Right atrium auricular region (tissue), 2 donors: ENCODE results near the gene PARD3B. TPM values are rescaled to one million over a fixed set of nuclear protein-coding genes. Genes with fewer than 3 reads are reported as not detected.

Experiments
- DNase-seq: peaks from one replicate; pipeline ENCODE4 v3.0.0-alpha.2; 2019; ENCODE audit warnings: low spot score
- H3K27ac ChIP-seq, 2 donors: fragments of 200-600 bp; sonication (generic); 1 replicate in 1 of 2; 2 replicates in 1 of 2; pipeline ENCODE4 v1.5.1; 2016 to 2019
- H3K27me3 ChIP-seq, 2 donors: fragments of 200-600 bp; sonication (generic); one replicate each; pipeline versions ENCODE4 v1.5.1 to v1.6.0; 2017 to 2019
- H3K36me3 ChIP-seq: fragments of 200-600 bp; sonication (generic); one replicate; pipeline ENCODE4 v1.5.1; 2016
- H3K4me1 ChIP-seq, 2 donors: fragments of 200-600 bp; sonication (generic); one replicate each; pipeline versions ENCODE4 v1.5.1 to v1.6.0; 2017 to 2019
- H3K4me3 ChIP-seq, 2 donors: fragments of 200-600 bp; sonication (generic); 1 replicate in 1 of 2; 2 replicates in 1 of 2; pipeline ENCODE4 v1.5.1; 2017 to 2019; ENCODE audit warnings: mild to moderate bottlenecking in 1 of 2, moderate library complexity in 1 of 2
- H3K9me3 ChIP-seq, 2 donors: fragments of 200-600 bp; sonication (generic); one replicate each; pipeline ENCODE4 v1.5.1; 2019
- CTCF ChIP-seq, 2 donors: fragments of 200-600 bp; sonication (generic); IDR thresholded peaks; one replicate each; pipeline ENCODE4 v1.5.1; 2019; ENCODE audit warnings: antibody characterized with exemption in 2 of 2
- total RNA-seq, 2 donors: library from RNA; depleted of rRNA; stranded (reverse); fragments of >200 nt; gene quantifications; one replicate each; pipeline ENCODE4 v1.1.0, GENCODE V29; 2016

Gene PARD3B
- total RNA-seq, 2 donors from 2014 or later = 7.4 to 12.2 TPM

GRCh38 chr2:204964414-204964813, 419.1 kb downstream of the PARD3B start:
- H3K27me3 ChIP-seq = no peaks in the 10 kb centered on the region
- H3K4me3 ChIP-seq = no peak overlapping the region
- no peak overlapping the region for H3K27ac ChIP-seq
- H3K9me3 ChIP-seq = no peaks in the 10 kb centered on the region
- no peak for DNase-seq
- H3K4me1 ChIP-seq = peaks cover 0 to 9% of the 10 kb centered on the region in 2 donors
- H3K36me3 ChIP-seq = no peaks in the 10 kb centered on the region
- TF ChIP-seq CTCF (IDR thresholded peaks at IDR 0.05) = no peak

- H3K27me3 ChIP-seq = no peaks in the 10 kb centered on the region
- no peak for DNase-seq
- no peaks in the 10 kb centered on the region for H3K36me3 ChIP-seq
- no peaks in the 10 kb centered on the region for H3K9me3 ChIP-seq
- TF ChIP-seq CTCF (IDR thresholded peaks at IDR 0.05) = no peak
- H3K27ac ChIP-seq = no peak overlapping the region
- peaks cover 0 to 9% of the 10 kb centered on the region in 2 donors for H3K4me1 ChIP-seq
- no peak overlapping the region for H3K4me3 ChIP-seq
Measured at GRCh38 chr2:204966245-204966644, 421.0 kb downstream of the PARD3B start.

- Histone ChIP-seq H3K36me3 (no peaks in the 10 kb centered on the region), H3K27ac (no peak overlapping the region), H3K4me3 (no peak overlapping the region), H3K9me3 (no peaks in the 10 kb centered on the region), H3K4me1 (peaks cover 0 to 9% of the 10 kb centered on the region in 2 donors), H3K27me3 (no peaks in the 10 kb centered on the region)
- DNase-seq = no peak
- TF ChIP-seq CTCF (IDR thresholded peaks at IDR 0.05) = no peak
Measured at GRCh38 chr2:204967199-204967960, 422.1 kb downstream of the PARD3B start.

GRCh38 chr2:204971206-204971907, 426.1 kb downstream of the PARD3B start:
- TF ChIP-seq CTCF (IDR thresholded peaks at IDR 0.05) = no peak
- Histone ChIP-seq H3K36me3 (no peaks in the 10 kb centered on the region), H3K4me1 (peaks cover 0 to 18% of the 10 kb centered on the region in 2 donors), H3K27ac (no peak overlapping the region), H3K4me3 (no peak overlapping the region), H3K9me3 (no peaks in the 10 kb centered on the region), H3K27me3 (no peaks in the 10 kb centered on the region)
- DNase-seq = no peak

DNA sequence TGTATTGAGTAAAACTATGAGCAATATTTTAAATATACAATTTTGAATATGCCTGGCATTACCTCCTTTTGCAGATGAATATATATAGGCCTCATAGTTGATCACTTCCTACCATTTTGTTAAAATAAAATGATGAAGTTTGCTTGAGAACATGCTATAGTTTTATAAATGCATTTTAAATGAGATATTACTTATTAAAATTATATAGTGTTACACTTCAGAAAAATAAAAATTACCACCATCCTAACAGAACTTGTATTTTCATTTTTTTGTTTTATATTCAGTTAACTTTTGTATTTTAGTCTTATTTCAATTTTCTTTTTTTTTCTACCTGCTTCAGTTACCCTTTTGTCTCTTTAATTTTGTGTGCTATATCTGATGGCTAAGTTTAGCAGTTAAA, 426.9 kb downstream of the PARD3B start:
- peaks cover 0 to 14% of the 10 kb centered on the region in 2 donors for H3K4me1 ChIP-seq
- no peak for DNase-seq
- H3K36me3 ChIP-seq = no peaks in the 10 kb centered on the region
- no peak overlapping the region for H3K4me3 ChIP-seq
- H3K27me3 ChIP-seq = no peaks in the 10 kb centered on the region
- no peak overlapping the region for H3K27ac ChIP-seq
- H3K9me3 ChIP-seq = no peaks in the 10 kb centered on the region
- TF ChIP-seq CTCF (IDR thresholded peaks at IDR 0.05) = no peak
